ENCODE data around the gene RHBDL3.

The RHBDL3 gene

GRCh38 chr17:32266389-32267301, 1.0 kb downstream of the RHBDL3 start:
- DNase-seq (ENCODE audit: low read depth, low spot score): peak; percentile 71

- DNase-seq (ENCODE audit: low read depth, low spot score): no peak
Observed at GRCh38 chr17:32267690-32268205, 2.1 kb downstream of the RHBDL3 start.

- no peak for DNase-seq (ENCODE audit: low read depth, low spot score)
Observed at GRCh38 chr17:32268734-32269288, 3.2 kb downstream of the RHBDL3 start.

GRCh38 chr17:32269377-32269776, 3.7 kb downstream of the RHBDL3 start:
- no peak for DNase-seq (ENCODE audit: low read depth, low spot score)

GRCh38 chr17:32271844-32272243, 6.2 kb downstream of the RHBDL3 start:
- no peak for DNase-seq (ENCODE audit: low read depth, low spot score)

- DNase-seq (ENCODE audit: low read depth, low spot score): no peak
Observed at GRCh38 chr17:32274101-32274500, 8.5 kb downstream of the RHBDL3 start.

GRCh38 chr17:32274643-32275042, 9.0 kb downstream of the RHBDL3 start:
- no peak for DNase-seq (ENCODE audit: low read depth, low spot score)

- peak; percentile 77 for DNase-seq (ENCODE audit: low read depth, low spot score)
Observed at GRCh38 chr17:32275060-32276042, 9.7 kb downstream of the RHBDL3 start.

- DNase-seq (ENCODE audit: low read depth, low spot score): no peak
Observed at GRCh38 chr17:32276171-32276601, 10.6 kb downstream of the RHBDL3 start.

GRCh38 chr17:32277284-32277683, 11.7 kb downstream of the RHBDL3 start:
- peak; percentile 69 for DNase-seq (ENCODE audit: low read depth, low spot score)

GRCh38 chr17:32278815-32279214, 13.2 kb downstream of the RHBDL3 start:
- DNase-seq (ENCODE audit: low read depth, low spot score): no peak

GRCh38 chr17:32279891-32280716, 14.5 kb downstream of the RHBDL3 start:
- peak; percentile 87 for DNase-seq (ENCODE audit: low read depth, low spot score)

- DNase-seq (ENCODE audit: low read depth, low spot score): no peak
Observed at GRCh38 chr17:32281011-32281451, 15.4 kb downstream of the RHBDL3 start.

GRCh38 chr17:32283745-32284201, 18.1 kb downstream of the RHBDL3 start:
- DNase-seq (ENCODE audit: low read depth, low spot score): no peak

- DNase-seq (ENCODE audit: low read depth, low spot score): no peak
Observed at GRCh38 chr17:32285306-32285705, 19.7 kb downstream of the RHBDL3 start.

- DNase-seq (ENCODE audit: low read depth, low spot score): no peak
Observed at GRCh38 chr17:32285746-32286517, 20.3 kb downstream of the RHBDL3 start.

- DNase-seq (ENCODE audit: low read depth, low spot score): no peak
Observed at GRCh38 chr17:32286518-32286900, 20.9 kb downstream of the RHBDL3 start.

GRCh38 chr17:32287804-32288511, 22.3 kb downstream of the RHBDL3 start:
- no peak for DNase-seq (ENCODE audit: low read depth, low spot score)

- peak; percentile 37 for DNase-seq (ENCODE audit: low read depth, low spot score)
Observed at GRCh38 chr17:32288615-32289014, 23.0 kb downstream of the RHBDL3 start.
